Epithelial cell of esophagus (primary cell): ENCODE data around the gene OXSR1.

Experiments used
- DNase-seq: peaks from one replicate; pipeline ENCODE4 v3.0.0; 2010; ENCODE audit warnings: low read depth
- H3K4me3 ChIP-seq: 2 replicates; pipeline ENCODE4 v1.5.1; 2011; ENCODE audit warnings: mild to moderate bottlenecking, low read length, control low read depth
- CTCF ChIP-seq: IDR thresholded peaks from 2 replicates; pipeline ENCODE4 v1.5.1; 2011; ENCODE audit warnings: low read depth, mild to moderate bottlenecking, low read length, control low read depth, inconsistent platforms; ENCODE audit not compliant: insufficient read depth; ENCODE audit errors: missing control alignments

The OXSR1 gene

GRCh38 chr3:38163117-38163840 is 2.1 kb upstream of the OXSR1 start:
- peak; percentile 33 for TF ChIP-seq CTCF
- H3K4me3 ChIP-seq: no peak overlapping the region
- no peak for DNase-seq

- peak overlapping the region; percentile 77 for H3K4me3 ChIP-seq
- no peak for TF ChIP-seq CTCF
- no peak for DNase-seq
Observed at GRCh38 chr3:38163841-38164642, 1.3 kb upstream of the OXSR1 start.

GRCh38 chr3:38164643-38164951 is 740 bp upstream of the OXSR1 start:
- no peak for DNase-seq
- peak overlapping the region; percentile 77 for H3K4me3 ChIP-seq
- no peak for TF ChIP-seq CTCF

GRCh38 chr3:38165722-38166387 is 518 bp downstream of the OXSR1 start:
- peak; percentile 57 for DNase-seq
- TF ChIP-seq CTCF: no peak
- H3K4me3 ChIP-seq: peak overlapping the region; percentile 77

GRCh38 chr3:38167591-38167990 is 2.3 kb downstream of the OXSR1 start:
- DNase-seq: no peak
- no peak overlapping the region for H3K4me3 ChIP-seq
- TF ChIP-seq CTCF: no peak

- peak; percentile 76 for DNase-seq
- TF ChIP-seq CTCF: no peak
- no peak overlapping the region for H3K4me3 ChIP-seq
Observed at GRCh38 chr3:38168151-38169026, 3.1 kb downstream of the OXSR1 start.
